ENCODE measurements around the gene ZC3H11A.

ZC3H11A gene

DNA sequence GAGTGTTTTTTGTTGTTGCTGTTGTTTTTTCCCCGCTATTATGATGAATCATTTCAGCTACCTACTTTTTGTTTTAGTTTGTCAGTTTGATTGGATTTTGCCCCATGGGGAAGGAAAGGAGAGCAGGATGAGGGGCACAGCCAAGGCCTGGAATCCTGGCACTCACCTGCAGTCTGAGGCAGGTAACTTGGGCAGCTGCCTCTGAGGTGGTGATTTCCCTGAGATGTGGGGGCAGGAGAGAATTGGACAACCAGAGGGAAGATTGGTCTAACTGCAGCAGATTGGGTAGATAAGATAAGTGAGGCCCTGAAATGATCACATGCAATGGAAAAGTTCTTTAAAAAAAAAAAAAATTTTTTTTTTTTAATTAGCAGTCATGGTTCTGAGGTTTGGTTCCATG, 31.9 kb upstream of the ZC3H11A start:
- Histone ChIP-seq H3K27me3 (ENCODE audit: insufficient read depth, low read depth) (no peaks in the 10 kb centered on the region), H3K4me1 (ENCODE audit: low read depth, poor library complexity, severe bottlenecking) (peaks cover 21% of the 10 kb centered on the region), H3K27ac (no peak overlapping the region), H3K79me2 (ENCODE audit: insufficient read depth, low read depth) (no peaks in the 10 kb centered on the region), H3K4me2 (no peak overlapping the region), H3K4me3 (IDR thresholded peaks at IDR 0.05; ENCODE audit: insufficient read depth, low read depth, low read length) (no peak overlapping the region), H2AFZ (ENCODE audit: low read depth) (no peak overlapping the region), H3K9ac (no peak overlapping the region), H4K20me1 (ENCODE audit: insufficient read depth) (no peaks in the 10 kb centered on the region), H3K36me3 (ENCODE audit: insufficient read depth) (no peaks in the 10 kb centered on the region)
- TF ChIP-seq, protein P1, sequence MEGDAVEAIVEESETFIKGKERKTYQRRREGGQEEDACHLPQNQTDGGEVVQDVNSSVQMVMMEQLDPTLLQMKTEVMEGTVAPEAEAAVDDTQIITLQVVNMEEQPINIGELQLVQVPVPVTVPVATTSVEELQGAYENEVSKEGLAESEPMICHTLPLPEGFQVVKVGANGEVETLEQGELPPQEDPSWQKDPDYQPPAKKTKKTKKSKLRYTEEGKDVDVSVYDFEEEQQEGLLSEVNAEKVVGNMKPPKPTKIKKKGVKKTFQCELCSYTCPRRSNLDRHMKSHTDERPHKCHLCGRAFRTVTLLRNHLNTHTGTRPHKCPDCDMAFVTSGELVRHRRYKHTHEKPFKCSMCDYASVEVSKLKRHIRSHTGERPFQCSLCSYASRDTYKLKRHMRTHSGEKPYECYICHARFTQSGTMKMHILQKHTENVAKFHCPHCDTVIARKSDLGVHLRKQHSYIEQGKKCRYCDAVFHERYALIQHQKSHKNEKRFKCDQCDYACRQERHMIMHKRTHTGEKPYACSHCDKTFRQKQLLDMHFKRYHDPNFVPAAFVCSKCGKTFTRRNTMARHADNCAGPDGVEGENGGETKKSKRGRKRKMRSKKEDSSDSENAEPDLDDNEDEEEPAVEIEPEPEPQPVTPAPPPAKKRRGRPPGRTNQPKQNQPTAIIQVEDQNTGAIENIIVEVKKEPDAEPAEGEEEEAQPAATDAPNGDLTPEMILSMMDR (conservative IDR thresholded peaks at IDR 0.05; ENCODE audit: low read depth, low read length) = no peak

DNA sequence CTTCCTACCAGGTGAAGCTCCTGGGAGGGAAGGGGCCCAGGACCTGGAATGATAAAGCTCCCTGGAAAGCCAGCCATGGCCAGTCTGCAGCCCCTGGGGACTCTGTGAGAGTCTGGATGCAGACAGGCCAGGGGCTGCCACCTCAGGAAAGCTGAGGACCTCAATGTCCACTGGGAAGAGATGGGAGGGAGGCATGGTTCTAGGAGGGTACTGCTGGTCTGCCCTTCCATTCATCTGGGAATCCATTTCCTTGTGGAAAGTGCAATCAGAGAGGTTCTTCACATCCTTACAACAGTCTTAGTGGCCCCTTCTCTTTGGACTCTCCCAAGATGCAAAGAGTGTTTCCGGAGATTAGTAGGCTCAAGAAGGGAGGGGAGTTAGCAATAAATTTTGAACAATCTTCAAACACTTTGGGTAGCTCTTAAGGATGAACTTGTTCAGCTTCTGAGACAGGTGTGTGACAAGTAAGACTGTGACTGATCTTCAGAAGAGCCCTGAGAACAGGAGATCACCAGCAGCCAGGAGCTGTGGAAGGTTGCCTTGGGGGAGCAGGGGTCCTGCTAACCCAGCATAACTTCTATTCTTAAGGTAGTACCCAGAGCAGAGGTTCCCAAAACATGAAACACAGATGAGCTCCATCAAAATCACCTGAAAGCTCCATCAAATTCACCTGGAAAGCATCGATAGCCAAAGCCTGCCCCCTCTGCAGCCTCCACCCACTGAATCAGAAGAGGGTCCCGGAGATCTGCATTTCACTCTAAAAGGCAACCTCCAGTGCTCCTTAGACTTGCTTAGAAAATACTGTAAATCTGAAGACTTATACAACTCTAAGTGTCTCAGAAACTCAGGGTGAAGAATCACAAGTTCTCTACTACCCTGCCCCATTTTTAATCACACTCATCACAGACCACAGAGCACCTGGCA, 31.1 kb upstream of the ZC3H11A start:
- Histone ChIP-seq H3K9ac (peak overlapping the region; percentile 62; the same call in 1 of the 2 replicates), H3K4me1 (ENCODE audit: low read depth, poor library complexity, severe bottlenecking) (peaks cover 21% of the 10 kb centered on the region), H2AFZ (ENCODE audit: low read depth) (peak overlapping the region; percentile 90), H4K20me1 (ENCODE audit: insufficient read depth) (no peaks in the 10 kb centered on the region), H3K27me3 (ENCODE audit: insufficient read depth, low read depth) (no peaks in the 10 kb centered on the region), H3K79me2 (ENCODE audit: insufficient read depth, low read depth) (no peaks in the 10 kb centered on the region), H3K36me3 (ENCODE audit: insufficient read depth) (no peaks in the 10 kb centered on the region), H3K4me3 (IDR thresholded peaks at IDR 0.05; ENCODE audit: insufficient read depth, low read depth, low read length) (peak overlapping the region; percentile 87), H3K4me2 (peak overlapping the region; percentile 72), H3K27ac (peak overlapping the region; percentile 82)
- TF ChIP-seq, protein P1 (conservative IDR thresholded peaks at IDR 0.05; ENCODE audit: low read depth, low read length) = no peak

DNA sequence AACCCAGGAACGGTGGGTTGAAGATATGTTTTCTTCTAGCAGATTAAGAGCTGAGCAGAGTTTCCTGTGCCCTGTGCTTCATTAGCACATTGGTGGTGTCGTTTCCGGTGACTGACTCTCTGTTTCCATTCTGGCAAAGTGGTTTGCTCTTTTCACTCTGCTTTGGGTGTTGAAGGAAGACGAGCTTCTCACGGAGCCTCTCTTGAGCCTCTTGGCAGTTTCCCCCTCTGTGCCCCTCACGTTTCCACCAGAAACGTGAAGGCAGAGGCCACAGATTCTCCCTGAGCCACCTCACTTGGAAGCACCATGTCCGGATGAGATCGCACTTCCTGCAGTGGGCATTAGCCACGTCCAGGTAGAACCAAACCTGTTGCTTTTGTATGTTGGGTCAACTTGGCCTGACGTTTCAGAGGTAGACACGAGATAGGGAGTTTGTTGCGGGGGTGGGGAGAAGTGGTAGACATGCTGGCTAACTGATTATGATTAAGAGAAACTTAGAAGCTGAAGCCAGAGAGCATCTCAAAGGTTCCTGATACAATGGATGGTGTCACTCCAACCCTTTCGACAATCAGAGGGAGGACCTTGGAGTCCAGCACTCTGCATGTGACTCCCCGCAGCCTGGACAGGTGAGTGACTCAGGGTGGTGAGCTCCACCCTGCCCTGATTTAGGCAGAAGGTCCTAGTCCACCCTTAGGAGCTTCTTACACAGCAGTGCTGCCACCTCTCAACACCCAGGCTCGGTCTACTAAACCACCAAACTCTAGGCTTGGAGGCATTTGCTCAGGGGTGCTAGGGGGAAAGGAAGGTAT, 30.2 kb upstream of the ZC3H11A start, which contains the start of gene LAX1:
LAX1 (plus strand) TSS at position 155 of the 809 bp plus-strand sequence; CDS start at position 538, 383 bp downstream.
- Histone ChIP-seq H3K4me1 (ENCODE audit: low read depth, poor library complexity, severe bottlenecking) (peaks cover 21% of the 10 kb centered on the region), H3K27ac (peak within 1 kb of the TSS; percentile 82), H3K4me3 (IDR thresholded peaks at IDR 0.05; ENCODE audit: insufficient read depth, low read depth, low read length) (peak within 1 kb of the TSS; percentile 87), H3K36me3 (ENCODE audit: insufficient read depth) (no peaks in the 10 kb centered on the region), H3K4me2 (peak within 1 kb of the TSS; percentile 72), H3K79me2 (ENCODE audit: insufficient read depth, low read depth) (no peaks in the 10 kb centered on the region), H3K9ac (peak within 1 kb of the TSS; percentile 62; the same call in 1 of the 2 replicates), H4K20me1 (ENCODE audit: insufficient read depth) (no peaks in the 10 kb centered on the region), H2AFZ (ENCODE audit: low read depth) (peak within 1 kb of the TSS; percentile 90), H3K27me3 (ENCODE audit: insufficient read depth, low read depth) (no peaks in the 10 kb centered on the region)
- TF ChIP-seq, protein P1 (conservative IDR thresholded peaks at IDR 0.05; ENCODE audit: low read depth, low read length) = no peak

DNA sequence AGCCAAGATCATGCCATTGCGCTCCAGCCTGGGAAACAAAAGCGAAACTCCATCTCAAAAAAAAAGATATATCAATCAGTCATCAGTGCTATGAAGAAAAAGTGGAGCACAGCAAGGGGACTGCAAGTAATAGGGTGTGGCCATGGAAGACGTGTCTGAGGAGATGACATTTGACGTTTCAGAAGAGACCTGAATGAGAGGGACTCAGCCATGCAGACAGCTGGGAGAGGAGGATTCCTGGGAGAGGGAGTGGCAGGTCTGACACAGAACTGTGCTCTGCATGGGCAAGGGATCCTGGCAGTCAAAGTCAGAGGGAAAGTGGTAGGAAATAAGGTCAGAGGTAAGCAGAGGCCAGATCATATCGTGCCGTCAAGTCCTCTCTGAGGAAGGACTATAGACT, 27.2 kb upstream of the ZC3H11A start:
- no peaks in the 10 kb centered on the region for H3K79me2 ChIP-seq (ENCODE audit: insufficient read depth, low read depth)
- TF ChIP-seq, protein P1 (conservative IDR thresholded peaks at IDR 0.05; ENCODE audit: low read depth, low read length) = no peak
- H3K27ac ChIP-seq = no peak overlapping the region
- H4K20me1 ChIP-seq (ENCODE audit: insufficient read depth) = no peaks in the 10 kb centered on the region
- no peaks in the 10 kb centered on the region for H3K36me3 ChIP-seq (ENCODE audit: insufficient read depth)
- no peak overlapping the region for H3K9ac ChIP-seq
- H3K27me3 ChIP-seq (ENCODE audit: insufficient read depth, low read depth) = no peaks in the 10 kb centered on the region
- no peak overlapping the region for H2AFZ ChIP-seq (ENCODE audit: low read depth)
- peaks cover 21% of the 10 kb centered on the region for H3K4me1 ChIP-seq (ENCODE audit: low read depth, poor library complexity, severe bottlenecking)
- no peak overlapping the region for H3K4me2 ChIP-seq
- no peak overlapping the region for H3K4me3 ChIP-seq (IDR thresholded peaks at IDR 0.05; ENCODE audit: insufficient read depth, low read depth, low read length)
